ENCODE measurements around the gene SLC1A1.

GRCh38 chr9:4506490-4506889 lies 16.2 kb downstream of the SLC1A1 start:
- TF ChIP-seq ARNTL (CRISPR knock-in tag; IDR thresholded peaks at IDR 0.05; ENCODE audit: borderline replicate concordance, low read depth) (no peak), ZFP3 (CRISPR knock-in tag; IDR thresholded peaks at IDR 0.05) (no peak), SNAI2 (CRISPR knock-in tag; IDR thresholded peaks at IDR 0.05) (no peak)

Measured in SK-N-SH treated with all-trans-retinoic acid at 6 μM for 48 hours (cell line).